T-helper 2 cell (primary cell): ENCODE results near the gene RPL28.
"Not testable (repeated sequence)": the region's sequence is repeated elsewhere in the genome, so short reads cannot be mapped to it uniquely, and the experiment has no call there.

ENCODE experiments used
- DNase-seq, 5 experiments: peaks; one replicate each; pipeline versions ENCODE4 v3.0.0 to v3.0.0-alpha.2; 2012 to 2022

The RPL28 gene

DNA sequence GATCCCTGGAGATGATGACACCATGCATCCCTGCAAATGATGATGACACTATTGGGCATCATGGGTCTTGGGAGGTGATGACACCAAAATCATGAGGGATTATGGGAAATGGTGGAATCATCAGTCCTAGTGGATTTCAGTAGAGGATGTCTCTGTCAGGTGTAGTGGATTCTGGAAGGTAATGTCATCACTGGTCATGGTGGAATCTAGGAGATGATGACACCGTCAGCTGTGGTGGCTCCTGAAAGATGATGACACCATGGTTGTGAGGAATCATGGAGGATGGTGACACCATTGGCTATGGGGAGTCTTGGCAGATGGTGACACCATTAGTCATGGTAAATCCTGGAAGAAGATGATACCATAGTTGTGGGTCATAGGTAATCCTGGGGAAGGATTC lies 45.5 kb downstream of the RPL28 start:
- no peak for DNase-seq

DNA sequence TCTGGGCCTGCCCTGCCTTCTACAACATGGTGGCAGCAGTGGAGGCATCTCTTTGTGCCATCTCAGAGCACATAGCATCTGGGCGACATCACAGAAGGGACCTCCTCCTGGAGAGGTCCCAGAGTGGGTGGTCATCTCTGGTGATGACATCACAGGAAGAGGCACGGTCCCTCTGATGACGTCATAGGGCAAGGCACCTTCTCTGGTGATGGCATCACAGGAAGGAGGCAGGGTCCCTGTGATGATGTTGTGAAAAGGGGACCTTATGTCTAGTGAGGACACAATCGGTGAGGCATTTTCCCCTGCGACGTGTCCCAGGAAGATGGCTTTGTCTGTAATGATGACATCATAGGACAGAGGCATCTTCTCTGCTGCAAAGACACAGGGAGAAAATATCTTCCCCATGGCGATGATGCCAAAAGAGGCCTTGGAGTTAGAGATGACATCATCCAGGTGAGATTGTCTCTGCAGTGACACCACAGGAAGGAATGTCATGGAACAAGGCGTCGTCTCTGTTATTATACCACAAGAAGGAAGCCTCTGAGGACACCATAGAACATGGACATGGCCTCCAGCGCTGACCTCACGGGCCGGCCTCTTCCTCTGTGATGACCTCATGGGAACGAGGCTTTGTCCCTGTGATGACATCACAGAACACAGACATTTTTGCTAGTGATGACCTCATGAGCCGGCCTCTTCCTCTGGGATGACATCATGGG lies 46.7 kb downstream of the RPL28 start:
- no peak for DNase-seq

DNA sequence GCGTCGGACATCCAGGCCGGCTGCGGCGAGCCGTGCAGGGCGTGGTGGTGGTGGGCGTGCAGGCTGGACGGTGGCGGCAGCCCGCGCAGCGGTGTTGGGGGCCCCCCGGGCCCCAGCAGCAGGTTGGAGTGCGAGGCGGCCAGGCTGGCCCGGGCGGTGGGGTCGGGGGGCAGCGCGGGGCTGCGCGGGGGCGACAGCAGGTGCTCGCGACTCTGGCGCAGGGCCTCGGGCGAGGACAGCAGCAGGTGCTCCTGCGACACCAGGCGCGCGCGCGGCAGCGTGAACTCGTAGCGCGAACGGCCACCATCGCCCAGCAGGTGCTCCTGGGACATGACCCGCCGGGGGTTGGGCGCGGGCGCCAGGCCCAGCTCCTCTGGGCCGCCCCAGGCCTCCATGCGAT lies 47.6 kb downstream of the RPL28 start:
- DNase-seq: no peak

DNA sequence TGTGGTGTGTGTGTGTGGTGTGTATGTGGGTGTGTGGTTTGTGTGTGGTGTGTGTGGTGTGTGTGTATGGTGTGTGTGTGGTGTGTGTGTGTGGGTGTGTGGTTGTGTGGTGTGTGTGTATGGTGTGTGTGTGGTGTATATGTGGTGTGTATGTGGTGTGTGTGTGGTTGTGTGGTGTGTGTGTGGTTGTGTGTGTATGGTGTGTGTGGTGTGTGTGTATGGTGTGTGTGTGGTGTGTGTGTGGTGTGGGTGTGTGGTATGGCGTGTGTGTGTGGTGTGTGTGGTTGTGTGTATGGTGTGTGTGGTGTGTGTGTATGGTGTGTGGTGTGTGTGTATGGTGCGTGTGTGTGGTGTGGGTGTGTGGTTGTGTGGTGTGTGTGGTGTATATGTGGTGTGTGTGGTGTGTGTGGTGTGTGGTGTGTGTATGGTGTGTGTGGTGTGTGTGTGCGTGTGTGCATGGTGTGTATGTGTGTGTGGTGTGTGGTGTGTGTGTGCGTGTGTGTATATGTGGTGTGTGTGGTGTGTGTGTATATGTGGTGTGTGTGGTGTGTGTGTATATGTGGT lies 48.7 kb downstream of the RPL28 start:
- no peak for DNase-seq

DNA sequence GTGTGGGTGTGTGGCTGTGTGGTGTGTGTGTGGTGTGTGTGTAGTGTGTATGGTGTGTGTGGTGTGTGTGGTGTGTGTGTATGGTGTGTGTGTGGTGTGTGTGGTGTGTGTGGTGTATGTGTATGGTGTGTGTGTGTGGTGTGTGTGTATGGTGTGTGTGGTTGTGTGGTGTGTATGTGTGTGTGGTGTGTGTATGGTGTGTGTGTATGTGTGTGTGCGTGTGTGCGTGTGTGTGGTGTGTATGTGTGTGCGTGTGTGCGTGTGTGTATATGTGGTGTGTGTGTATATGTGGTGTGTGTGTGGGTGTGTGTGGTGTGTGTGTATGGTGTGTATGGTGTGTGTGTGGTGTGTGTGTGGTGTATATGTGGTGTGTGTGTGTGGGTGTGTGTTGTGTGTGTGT lies 49.3 kb downstream of the RPL28 start:
- DNase-seq: no peak

DNA sequence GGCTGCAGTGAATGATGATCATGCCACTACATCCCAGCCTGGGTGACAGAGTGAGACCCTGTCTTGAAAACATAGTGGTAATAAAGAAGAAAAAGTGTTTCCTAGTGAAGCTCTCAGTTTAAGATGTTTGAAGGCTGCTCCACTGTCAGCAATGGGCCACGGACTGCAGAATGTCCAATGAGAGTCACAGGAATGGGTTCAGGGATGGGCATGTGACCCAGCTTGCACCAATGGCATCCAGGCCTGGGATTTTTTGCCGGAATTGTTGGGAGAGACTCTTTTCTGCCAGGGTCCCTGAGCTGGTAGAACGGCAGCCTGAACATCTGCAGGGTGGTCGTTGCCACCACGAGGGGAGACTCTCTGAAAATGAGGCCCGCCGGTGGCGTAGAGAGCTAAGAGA lies 51.1 kb downstream of the RPL28 start:
- no peak for DNase-seq

DNA sequence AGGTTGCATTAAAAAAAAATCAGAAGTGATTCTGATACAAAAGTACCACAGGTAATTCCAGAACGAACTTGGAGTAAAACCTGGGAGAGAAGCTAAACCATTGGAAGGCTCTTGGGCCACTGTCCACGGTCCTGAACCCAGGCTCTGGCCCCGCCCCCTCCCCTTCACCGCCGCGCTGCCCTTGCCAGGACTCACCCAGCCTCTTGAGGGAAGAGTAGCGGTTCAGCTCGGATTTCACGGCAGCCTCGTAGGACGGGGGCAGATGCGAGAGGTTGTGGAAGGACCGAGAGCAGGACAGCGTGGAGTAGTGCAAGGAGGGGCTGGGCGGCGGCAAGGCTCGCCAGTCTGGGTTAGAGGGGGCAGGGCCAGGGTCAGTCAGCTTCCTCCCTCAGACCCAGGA lies 51.7 kb downstream of the RPL28 start:
- no peak for DNase-seq

DNA sequence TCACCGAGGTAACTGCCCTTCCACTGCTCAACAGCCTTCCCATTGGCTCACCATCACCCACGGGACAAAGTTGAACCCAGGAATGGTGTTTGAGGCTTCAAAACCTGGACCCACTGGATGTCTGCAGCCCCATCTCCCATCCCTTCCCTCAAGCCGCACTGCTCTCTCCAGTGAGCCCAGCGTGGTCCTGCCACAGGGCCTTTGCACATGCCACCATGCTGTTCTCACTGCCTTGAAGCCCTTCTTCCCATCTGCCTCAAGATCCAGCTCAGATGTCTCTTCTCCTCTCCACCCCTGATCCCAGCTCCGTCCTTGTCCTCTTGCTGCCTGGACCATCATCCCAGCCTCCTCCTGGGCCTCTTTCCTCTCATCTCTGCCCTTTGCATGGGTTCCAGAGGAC lies 53.3 kb downstream of the RPL28 start:
- DNase-seq: no peak

DNA sequence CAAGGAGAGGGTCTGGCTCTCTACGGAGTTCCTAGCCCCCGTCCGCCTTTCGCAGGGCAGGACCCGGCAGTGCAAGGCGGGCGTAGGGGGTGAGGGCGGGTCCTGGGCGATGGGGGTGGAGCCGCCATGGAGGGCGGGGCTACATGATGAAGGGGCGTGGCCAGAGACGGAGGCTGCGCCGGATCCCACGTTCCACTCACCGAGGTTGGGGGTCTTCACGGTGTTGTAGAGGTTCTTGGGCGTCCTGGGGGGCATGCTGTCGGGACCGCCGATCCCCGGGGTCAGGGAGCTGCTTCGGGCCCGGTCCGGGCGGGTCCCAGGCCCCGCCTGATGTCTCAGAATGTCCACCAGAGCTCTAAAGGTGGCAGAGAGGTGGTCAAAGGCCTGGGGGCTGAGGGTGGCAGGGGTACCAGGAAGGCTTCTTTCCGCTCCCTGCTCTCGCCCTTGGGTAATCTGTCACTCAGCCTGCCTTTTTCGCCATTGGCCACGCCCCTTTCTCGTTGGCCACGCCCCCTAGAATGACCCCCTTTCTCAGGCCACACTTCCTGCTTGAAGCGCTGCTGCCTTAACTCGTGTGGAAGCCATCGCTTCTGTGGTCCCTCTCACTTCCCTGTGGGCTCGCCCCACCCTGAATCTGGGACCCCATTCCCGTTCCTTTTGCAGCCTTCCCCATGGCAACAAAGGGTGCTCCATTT lies 54.8 kb downstream of the RPL28 start:
- DNase-seq: no peak

DNA sequence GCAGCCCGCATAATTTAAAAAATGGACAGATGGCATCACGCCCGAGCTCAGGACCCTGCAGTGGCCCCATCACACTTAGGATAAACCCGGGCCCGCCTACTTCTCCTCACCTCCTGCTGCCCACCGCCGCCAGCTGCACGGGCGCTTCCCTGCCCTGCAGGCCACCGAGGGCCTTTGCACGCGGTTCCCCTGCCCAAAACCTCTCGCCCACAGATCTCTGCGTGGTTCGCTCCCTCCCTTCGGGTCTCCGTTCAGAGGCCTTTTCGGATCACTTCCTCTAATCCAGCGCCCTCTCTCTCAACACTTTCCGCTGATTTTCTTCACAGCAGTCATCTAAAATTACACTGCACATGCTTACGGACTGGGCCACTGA lies 55.6 kb downstream of the RPL28 start:
- DNase-seq: no peak

DNA sequence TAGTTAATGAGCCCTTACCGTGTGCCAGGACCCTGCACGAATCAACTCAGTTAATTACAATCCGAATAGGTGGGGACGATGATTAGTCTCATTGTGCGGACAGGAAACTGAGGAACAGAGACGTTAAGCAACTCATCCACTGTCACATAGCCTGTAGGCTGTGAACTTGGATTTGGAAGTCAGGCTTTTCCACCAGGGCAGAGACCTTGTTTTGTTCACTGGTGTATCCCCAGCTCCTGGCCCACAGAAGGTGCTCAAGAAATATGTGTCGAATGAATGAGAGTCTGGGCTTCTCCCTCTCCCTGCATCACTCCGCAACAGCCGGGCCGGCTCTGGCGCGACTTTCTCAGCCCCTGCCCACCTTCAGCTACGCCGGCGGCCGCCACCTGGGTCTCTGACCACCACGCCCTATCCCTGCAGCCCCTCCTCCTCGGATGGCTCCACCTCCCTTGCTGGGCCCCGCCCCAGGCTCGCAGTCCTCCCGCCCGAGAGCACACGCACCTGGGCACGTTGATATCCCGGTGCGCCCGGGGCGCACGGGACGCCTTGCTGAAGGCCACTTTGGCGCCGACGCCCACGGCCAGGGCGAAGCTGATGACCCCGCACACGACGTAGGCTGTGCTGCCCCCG lies 56.1 kb downstream of the RPL28 start:
- no peak for DNase-seq

DNA sequence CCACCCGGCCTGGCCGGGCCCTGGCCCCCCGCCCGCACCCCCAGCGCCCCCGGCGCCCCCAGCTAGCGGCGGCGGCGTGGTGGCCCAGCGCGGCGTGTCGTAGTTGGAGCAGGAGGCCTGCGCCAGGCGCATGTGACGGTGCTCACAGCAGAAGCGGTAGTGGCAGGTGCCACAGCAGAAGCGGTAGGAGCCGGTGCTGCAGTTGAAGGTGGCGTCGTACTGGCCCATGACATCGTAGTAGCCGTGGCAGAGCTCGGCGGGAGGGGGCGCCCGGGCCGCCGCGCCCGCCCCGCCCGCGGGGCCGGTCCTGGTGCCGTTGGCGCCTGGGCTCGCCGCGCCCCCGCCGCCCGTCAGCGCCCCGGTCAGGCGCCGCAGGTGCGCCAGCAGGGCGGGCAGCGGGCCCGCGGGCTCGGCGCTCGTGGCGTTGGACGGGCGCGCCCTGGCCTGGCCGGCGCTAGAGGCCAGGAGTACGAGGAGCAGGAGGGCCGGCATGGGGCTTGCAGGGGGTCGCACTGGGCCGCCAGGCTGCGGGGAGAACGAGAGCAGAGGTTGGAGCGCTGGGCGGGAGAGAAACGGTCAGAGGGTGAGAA lies 56.7 kb downstream of the RPL28 start:
- no peak for DNase-seq

DNA sequence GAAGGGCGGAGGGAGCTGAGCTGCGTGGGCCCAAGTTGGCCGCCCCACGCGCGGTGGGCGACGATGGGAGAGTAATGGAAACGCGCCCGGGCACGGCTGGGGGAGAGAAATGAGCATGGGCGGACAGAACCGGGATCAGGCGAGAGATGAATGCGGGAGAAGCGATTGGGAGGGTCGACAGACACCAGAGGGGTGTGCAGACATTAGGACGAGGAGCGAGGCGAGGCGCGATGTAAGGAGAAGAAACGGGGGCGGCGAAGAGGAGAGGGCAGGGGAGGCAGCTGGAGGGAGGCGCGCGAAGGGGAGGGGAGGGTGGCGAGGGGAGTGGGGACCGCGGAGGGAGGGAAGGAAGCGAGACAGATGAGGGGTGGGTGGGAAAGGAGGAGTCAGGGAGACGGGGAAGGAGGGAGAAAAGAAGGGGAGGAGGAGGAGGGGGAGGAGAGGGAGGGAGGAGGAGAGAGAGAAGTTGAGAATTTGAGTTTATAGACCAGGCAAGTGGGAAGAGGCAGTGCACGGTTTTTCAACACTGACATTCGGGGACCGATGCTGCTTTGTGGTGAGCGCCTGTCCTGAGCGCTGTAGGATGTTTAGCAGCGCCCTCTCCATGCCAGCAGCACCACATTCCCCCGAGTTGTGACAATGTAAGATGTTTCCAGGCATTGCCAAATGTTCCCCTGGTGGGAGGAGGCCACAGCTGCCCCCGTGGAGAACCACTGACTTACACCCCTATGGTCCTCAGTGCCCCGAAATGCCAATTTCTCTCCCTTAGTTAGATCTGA lies 57.5 kb downstream of the RPL28 start, which contains the start of gene SHISA7:
TSS of gene SHISA7 (minus strand) at position 256 of the 779 bp plus-strand sequence. CDS start 437 bp downstream, outside the sequence.
- DNase-seq: no peak

DNA sequence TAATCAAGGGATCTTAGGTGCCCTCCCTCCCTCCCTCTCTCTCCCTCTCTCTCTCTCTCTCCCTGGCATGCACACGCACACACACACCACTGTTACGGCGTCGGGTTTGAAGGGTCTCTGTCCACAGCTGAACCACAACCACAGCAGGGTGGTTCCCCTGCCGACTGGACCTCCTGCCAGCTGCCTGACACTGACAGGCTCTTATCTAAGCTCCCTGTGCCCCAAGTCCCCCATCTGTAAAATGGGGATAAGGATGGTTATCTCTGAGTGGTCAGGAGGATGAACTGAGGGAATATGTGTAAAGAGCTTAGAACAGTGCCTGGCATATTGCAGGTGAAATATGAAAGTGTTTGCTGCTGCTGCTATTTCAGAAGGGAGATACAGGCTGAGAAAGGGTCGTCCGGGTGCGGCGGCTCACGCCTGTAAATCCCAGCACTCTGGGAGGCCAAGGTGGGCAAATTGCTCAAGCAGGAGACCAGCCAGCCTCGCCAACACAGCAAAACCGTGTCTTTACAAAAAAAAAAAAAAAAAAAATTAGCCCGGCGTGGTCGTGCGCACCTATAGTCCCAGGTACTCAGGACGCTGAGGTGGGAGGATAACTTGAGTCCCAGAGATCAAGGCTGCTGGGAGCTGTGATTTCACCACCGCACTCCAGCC lies 58.2 kb downstream of the RPL28 start:
- DNase-seq: no peak

DNA sequence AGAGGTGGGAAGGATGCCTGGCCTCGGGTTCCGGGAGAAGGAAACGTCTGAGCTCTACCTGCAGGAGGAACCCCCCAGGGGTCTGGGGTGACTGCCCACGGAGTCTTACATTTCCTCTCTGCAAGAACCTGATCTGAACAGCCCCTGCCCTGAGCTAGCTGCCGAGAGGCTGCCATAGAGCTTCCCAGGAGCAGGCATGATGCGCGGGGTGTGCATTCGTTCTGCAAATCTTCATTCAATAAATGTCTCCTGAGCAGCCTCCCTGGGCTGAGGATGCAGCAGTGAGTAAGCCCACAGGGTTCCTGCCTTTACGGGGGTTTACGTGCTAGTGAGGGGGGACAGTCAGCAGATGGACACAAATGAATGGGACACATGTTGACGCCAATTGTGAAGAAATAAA lies 58.9 kb downstream of the RPL28 start:
- DNase-seq: no peak

DNA sequence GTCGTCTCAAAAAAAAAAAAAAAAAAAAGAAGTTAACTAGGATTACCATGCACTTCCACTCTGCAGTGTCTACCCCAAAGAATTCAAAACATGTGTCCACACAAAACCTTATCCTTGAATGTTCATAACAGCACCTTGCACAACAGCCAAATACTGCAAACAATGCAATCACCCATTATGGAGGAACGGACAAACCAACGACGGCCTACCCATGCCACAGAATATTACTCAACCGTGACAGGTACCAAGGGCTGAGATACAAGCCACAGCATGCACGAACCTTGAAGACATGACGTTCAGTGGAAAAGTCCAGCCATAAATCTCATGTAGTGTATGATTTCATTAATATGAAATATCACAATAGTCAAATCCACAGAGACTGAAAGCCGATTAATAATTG lies 60.3 kb downstream of the RPL28 start:
- no peak for DNase-seq

DNA sequence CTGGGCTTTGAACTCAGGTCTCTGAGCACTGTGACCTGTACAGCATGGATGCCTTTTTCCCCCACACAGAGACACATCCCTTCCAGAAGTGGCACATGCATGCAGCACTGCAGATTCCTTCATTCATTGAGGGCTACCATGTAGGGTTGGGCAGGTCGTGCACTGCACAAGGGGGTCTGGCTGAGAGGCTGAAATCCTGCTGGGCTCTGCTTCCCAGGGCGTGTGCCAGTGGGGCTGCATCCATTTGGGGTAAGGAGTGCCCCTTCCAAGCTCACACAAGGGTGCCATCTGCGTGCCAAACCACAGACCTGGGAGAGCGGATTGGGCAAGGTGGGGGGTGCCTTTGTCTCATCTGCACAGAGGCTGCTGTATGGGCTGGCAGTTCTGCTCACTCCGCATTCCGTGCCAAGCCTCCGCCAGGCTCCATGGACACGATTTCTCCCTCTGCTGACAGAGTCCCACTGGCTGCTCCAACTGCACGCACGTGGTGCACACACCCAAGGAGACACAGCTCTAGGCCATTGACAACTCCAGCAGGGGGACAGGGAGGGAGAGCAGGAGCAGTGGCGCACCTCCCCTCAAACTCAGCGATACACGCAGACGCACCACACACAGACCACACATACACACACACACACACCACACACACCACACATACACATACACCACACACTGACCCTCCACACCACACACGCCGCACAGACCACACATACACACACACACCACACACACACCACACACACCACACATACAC lies 61.9 kb downstream of the RPL28 start:
- DNase-seq: no peak

DNA sequence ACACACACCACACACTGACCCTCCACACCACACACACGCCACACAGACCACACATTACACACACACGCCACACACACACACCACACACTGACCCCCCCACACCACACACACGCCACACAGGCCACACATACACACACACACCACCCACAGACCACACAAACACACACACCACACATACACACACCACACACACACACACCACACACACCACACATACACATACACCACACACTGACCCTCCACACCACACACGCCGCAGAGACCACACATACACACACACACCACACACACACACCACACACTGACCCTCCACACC lies 62.4 kb downstream of the RPL28 start:
- DNase-seq: not testable (repeated sequence)

DNA sequence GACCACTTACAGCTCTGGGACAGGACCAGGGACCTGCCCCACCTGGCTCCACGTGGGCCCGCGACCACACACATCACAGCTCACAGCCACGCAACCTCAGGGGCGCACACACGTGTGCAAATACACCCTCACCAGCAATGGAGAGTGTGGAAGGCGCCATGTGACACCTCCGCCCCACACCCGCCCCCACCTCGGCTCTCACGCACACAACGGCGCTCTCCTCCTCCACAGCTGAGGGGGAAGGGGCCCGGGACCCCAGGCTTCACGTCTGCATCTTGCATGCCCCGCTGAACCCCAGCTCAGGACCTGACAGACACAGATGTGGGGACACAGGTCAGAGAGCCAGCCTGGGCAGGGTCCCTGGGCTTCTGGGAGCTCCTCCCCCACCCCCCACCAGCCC lies 63.7 kb downstream of the RPL28 start:
- DNase-seq: no peak

DNA sequence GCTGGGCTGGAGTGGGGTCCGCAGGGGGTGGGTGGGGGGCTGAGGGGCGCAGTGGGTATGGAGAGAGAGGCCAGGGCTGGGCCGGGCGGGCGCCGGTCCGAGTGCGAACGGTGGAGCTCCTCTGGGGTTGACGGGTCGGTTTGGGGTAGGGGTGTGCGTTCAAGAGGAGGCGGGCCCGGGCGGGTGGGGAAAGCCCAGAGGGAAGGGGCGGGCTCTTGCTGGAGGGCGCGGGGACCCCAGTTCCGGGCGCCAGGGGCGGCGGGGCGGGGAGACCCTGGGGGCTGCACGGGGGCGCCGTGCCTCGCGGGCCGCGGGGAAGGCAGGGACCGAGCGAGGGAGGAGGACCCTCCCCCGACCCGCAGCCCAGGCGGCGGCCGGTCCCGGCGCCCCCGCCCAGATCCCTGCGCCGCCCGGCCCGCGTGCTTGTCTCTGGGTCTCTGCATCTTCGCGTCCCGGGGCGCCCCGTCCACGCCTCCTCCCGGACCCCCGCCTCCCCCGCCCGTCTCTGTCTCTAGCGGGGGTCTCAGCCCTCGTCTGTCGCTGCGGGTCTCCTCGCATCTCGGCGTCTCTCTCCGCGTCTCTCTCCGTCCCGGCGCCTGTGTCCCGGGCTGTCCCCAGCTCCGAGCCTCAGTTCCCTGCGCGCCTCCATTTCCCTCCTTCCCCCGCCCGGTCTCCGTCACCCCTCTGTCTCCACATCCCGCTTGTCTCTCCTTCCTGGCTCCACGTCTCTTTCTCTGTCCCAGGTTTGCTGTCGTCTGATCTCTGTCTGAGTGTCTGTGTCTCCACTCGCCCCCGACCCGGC lies 65.6 kb downstream of the RPL28 start:
- DNase-seq: no peak
